ENCODE results near the gene IL1RAP. TPM values are rescaled to one million over a fixed set of nuclear protein-coding genes. Genes with fewer than 3 reads are reported as not detected.

IL1RAP gene
- total and polyA plus RNA-seq, 2 donors (not counting 3 experiments of a cell fraction or from before 2014, with no cell fraction given), result 4.3 to 9.2 TPM

DNA sequence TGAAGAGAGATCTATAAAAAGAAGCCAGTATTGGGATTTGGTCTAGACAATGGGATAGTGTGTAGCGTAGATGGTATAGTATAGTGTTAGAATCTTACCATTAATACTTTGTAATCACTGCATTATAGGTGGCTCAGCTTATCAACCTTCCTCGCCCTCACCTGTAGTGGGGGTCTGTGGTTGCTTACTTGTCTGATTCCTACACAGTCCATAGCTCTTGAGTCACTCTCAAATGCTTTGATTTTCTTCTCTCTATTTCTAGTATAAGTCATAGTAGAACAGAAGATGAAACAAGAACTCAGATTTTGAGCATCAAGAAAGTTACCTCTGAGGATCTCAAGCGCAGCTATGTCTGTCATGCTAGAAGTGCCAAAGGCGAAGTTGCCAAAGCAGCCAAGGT is 115.2 kb downstream of the IL1RAP start:
- Histone ChIP-seq H3K4me2 (ENCODE audit: insufficient read depth, low read length) (no peak overlapping the region), H3K36me3 (ENCODE audit: control insufficient read depth in 2 of 2, extremely low read depth in 1 of 2, insufficient read depth in 2 of 2, low read length in 2 of 2) (no peaks in the 10 kb centered on the region), H3K79me2 (ENCODE audit: control insufficient read depth, insufficient read depth, low read length) (no peaks in the 10 kb centered on the region), H2AFZ (ENCODE audit: low read depth, low read length) (no peak overlapping the region), H3K9me3 (replicated peaks; ENCODE audit: control insufficient read depth, insufficient read depth, low read length) (no peaks in the 10 kb centered on the region), H3K4me3 (replicated peaks in 1 of 3; ENCODE audit: insufficient read depth in 1 of 3, low read depth in 1 of 3, low read length in 3 of 3) (no peak overlapping the region), H4K20me1 (replicated peaks; ENCODE audit: control insufficient read depth, extremely low read depth, insufficient read depth, low read length) (no peaks in the 10 kb centered on the region), H3K27ac (ENCODE audit: insufficient read depth, low read depth, low read length) (no peak overlapping the region), H3K27me3 (ENCODE audit: control insufficient read depth in 2 of 2, insufficient read depth in 2 of 2, low read length in 2 of 2) (no peaks in the 10 kb centered on the region), H3K9ac (replicated peaks; ENCODE audit: extremely low read depth, insufficient read depth, low read length) (no peak overlapping the region), H3K9me1 (replicated peaks; ENCODE audit: control insufficient read depth, extremely low read depth, insufficient read depth, low read length) (no peaks in the 10 kb centered on the region), H3K4me1 (ENCODE audit: control insufficient read depth, extremely low read depth, insufficient read depth, low read length) (no peaks in the 10 kb centered on the region)
- intact Hi-C loops (cut with micrococcal nuclease), result no loop called here
- BruUV-seq (replicated peaks), result no TSS peak
- CTCF ChIA-PET, result interaction anchor here (1.1 to 2.4 kb wide), 3 partner anchors 10 to 23 kb away, joined by 4 to 8 read pairs (median 7); no protein-coding TSS in a partner anchor
- DNase-seq (ENCODE audit: low read depth, low spot score) (no peak), FAIRE-seq (no peak)
- POLR2A ChIA-PET, result no interaction called here
- TF ChIP-seq, protein P1, sequence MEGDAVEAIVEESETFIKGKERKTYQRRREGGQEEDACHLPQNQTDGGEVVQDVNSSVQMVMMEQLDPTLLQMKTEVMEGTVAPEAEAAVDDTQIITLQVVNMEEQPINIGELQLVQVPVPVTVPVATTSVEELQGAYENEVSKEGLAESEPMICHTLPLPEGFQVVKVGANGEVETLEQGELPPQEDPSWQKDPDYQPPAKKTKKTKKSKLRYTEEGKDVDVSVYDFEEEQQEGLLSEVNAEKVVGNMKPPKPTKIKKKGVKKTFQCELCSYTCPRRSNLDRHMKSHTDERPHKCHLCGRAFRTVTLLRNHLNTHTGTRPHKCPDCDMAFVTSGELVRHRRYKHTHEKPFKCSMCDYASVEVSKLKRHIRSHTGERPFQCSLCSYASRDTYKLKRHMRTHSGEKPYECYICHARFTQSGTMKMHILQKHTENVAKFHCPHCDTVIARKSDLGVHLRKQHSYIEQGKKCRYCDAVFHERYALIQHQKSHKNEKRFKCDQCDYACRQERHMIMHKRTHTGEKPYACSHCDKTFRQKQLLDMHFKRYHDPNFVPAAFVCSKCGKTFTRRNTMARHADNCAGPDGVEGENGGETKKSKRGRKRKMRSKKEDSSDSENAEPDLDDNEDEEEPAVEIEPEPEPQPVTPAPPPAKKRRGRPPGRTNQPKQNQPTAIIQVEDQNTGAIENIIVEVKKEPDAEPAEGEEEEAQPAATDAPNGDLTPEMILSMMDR (IDR thresholded peaks at IDR 0.05; ENCODE audit: extremely low read depth in 1 of 2, insufficient read depth in 1 of 2, low read depth in 1 of 2, low read length in 2 of 2), result no peak
- TF ChIP-seq FOS (IDR thresholded peaks at IDR 0.05; ENCODE audit: borderline replicate concordance, insufficient read depth, low read length) (no peak), JUN (IDR thresholded peaks at IDR 0.05; ENCODE audit: borderline replicate concordance, insufficient read depth, insufficient read length, low read depth) (no peak), EZH2 (IDR thresholded peaks at IDR 0.05; ENCODE audit: borderline replicate concordance, low read depth, low read length, severe bottlenecking) (no peak), MYC (IDR thresholded peaks at IDR 0.05; ENCODE audit: low read depth, low read length) (no peak), POLR2AphosphoS5 (IDR thresholded peaks at IDR 0.05; ENCODE audit: insufficient read depth, low read depth, low read length) (no peak), POLR2A (IDR thresholded peaks at IDR 0.05; ENCODE audit: low read depth, low read length) (no peak), GATA2 (IDR thresholded peaks at IDR 0.05; ENCODE audit: insufficient read depth, insufficient read length, low read depth, low read length) (no peak)
- TF ChIP-seq, protein P2, sequence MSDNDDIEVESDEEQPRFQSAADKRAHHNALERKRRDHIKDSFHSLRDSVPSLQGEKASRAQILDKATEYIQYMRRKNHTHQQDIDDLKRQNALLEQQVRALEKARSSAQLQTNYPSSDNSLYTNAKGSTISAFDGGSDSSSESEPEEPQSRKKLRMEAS (IDR thresholded peaks at IDR 0.05; ENCODE audit: insufficient read depth, insufficient read length), result no peak
- dilution Hi-C loops (cut with MboI; ENCODE audit: extremely low pct_ligation_motif_present, low sequenced_read_pairs), result no loop called here

Measured in endothelial cell of umbilical vein (primary cell).